ENCODE data around the gene ZFP36L1. TPM values are rescaled to one million over a fixed set of nuclear protein-coding genes. Genes with fewer than 3 reads are reported as not detected.

The ZFP36L1 gene
- total and polyA plus RNA-seq, 2 experiments from 2014 or later = 219 to 1,327 TPM

DNA sequence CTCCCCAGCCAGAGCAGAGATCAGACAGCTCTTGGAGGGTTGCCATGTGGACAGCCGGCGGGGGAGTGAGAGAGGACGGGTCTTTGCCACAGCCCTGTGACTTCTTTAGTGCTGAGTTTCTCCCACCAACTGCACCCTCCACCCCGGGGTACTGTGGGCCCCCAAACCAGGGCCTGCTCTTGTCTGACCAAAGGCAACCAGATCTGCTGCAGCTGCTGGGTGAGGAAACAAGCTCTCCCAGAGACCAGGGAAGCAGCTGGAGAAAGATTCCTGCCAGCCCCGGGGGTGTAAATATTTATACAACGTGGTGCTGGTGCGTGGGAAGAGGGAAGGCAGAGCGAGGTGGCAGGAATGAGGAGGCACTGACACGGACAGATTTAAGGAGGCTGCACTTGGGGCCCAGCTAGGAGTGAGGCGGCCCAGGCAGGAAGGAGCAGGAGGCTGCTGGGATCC is 14.3 kb upstream of the ZFP36L1 start:
- H3K27ac ChIP-seq = no peak overlapping the region
- peaks cover 3% of the 10 kb centered on the region for H3K4me1 ChIP-seq (ENCODE audit: low read depth)
- TF ChIP-seq, protein P1, sequence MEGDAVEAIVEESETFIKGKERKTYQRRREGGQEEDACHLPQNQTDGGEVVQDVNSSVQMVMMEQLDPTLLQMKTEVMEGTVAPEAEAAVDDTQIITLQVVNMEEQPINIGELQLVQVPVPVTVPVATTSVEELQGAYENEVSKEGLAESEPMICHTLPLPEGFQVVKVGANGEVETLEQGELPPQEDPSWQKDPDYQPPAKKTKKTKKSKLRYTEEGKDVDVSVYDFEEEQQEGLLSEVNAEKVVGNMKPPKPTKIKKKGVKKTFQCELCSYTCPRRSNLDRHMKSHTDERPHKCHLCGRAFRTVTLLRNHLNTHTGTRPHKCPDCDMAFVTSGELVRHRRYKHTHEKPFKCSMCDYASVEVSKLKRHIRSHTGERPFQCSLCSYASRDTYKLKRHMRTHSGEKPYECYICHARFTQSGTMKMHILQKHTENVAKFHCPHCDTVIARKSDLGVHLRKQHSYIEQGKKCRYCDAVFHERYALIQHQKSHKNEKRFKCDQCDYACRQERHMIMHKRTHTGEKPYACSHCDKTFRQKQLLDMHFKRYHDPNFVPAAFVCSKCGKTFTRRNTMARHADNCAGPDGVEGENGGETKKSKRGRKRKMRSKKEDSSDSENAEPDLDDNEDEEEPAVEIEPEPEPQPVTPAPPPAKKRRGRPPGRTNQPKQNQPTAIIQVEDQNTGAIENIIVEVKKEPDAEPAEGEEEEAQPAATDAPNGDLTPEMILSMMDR (IDR thresholded peaks at IDR 0.05; ENCODE audit: low read depth, low read length) = no peak
- DNase-seq (ENCODE audit: low read depth in 1 of 2, low spot score in 1 of 2) = peak in 1 of 2 donors; percentile 91
- no peaks in the 10 kb centered on the region for H3K36me3 ChIP-seq
- no peak overlapping the region for H3K4me3 ChIP-seq
- H3K27me3 ChIP-seq = no peaks in the 10 kb centered on the region
- no peaks in the 10 kb centered on the region for H3K9me3 ChIP-seq (ENCODE audit: low read depth)

DNA sequence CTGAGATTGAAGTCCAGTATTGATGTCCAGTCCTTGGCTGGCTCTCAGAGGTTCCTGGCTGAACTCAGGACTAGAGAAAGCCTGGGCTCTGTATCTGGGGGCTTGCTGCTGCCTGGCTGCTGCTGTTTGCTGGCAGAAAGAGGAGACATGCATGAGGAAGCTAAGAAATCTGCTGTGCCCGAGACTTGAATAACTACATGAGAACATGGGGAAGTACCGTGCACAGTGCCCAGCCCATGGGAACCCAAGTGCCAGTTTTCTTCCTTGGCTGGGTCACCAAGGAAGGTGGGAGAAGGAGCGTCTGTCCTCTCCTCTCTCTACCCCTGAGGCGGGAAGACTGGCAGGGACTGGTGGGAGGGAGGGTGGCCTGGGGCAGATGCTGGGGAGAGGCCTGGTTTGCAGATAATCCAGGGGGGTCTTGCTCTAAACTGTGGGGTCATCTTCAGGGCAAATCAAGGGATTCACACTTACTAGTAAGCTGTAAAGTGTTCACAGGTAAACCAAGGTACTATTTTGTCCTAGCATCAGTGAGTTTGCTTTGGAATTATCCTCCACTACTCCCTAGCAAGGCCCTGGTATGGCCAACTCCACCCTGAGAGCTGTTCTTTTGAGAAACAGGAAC is 13.8 kb upstream of the ZFP36L1 start:
- TF ChIP-seq, protein P1 (IDR thresholded peaks at IDR 0.05; ENCODE audit: low read depth, low read length) = no peak
- DNase-seq (ENCODE audit: low read depth in 1 of 2, low spot score in 1 of 2) = no peak
- Histone ChIP-seq H3K27ac (no peak overlapping the region), H3K9me3 (ENCODE audit: low read depth) (no peaks in the 10 kb centered on the region), H3K4me1 (ENCODE audit: low read depth) (peaks cover 3% of the 10 kb centered on the region), H3K36me3 (no peaks in the 10 kb centered on the region), H3K4me3 (no peak overlapping the region), H3K27me3 (no peaks in the 10 kb centered on the region)

DNA sequence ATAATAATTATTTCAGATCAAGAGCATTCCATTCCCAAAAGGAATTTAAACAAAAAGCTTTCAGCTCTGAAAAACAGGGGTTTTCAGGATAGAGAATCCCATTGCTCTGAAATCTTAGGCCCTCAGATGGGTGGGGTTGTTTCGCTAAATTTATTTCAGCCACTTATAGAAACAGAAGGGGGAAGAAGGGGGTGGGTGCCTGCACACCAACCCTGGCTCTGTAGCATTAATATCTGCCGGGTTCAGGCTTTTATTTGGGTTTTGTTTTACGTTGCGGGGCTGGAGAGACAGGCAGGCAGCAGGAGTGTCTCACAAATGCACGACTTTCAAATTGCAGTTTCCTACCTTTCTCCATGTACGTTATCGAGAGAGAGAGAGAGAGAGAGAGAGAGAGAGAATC is 12.5 kb upstream of the ZFP36L1 start:
- Histone ChIP-seq H3K27me3 (no peaks in the 10 kb centered on the region), H3K4me1 (ENCODE audit: low read depth) (peaks cover 3% of the 10 kb centered on the region), H3K4me3 (no peak overlapping the region), H3K9me3 (ENCODE audit: low read depth) (no peaks in the 10 kb centered on the region), H3K36me3 (no peaks in the 10 kb centered on the region), H3K27ac (no peak overlapping the region)
- TF ChIP-seq, protein P1 (IDR thresholded peaks at IDR 0.05; ENCODE audit: low read depth, low read length) = no peak
- no peak for DNase-seq (ENCODE audit: low read depth in 1 of 2, low spot score in 1 of 2)

DNA sequence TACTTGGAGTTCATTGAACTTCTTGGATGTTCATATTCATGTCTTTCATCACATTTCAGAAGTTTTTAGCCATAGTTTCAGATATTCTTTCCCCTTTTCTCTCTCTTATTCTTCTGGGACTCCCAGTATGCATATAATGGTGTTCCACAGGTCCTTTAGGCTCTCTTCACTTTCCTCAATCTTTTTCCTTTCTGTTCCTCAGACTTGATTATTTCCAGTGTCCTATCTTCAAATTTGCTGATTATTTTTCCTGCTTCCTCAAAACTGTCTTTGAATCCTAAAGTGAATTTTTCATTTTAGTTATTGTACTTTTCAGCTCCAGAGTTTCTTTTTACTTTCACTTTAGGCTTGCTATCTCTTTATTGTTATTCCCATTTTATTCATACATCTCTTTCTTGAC is 8.8 kb upstream of the ZFP36L1 start:
- Histone ChIP-seq H3K27ac (no peak overlapping the region), H3K4me3 (no peak overlapping the region), H3K27me3 (no peaks in the 10 kb centered on the region), H3K36me3 (no peaks in the 10 kb centered on the region), H3K4me1 (ENCODE audit: low read depth) (peaks cover 14% of the 10 kb centered on the region), H3K9me3 (ENCODE audit: low read depth) (no peaks in the 10 kb centered on the region)
- no peak for DNase-seq (ENCODE audit: low read depth in 1 of 2, low spot score in 1 of 2)
- TF ChIP-seq, protein P1 (IDR thresholded peaks at IDR 0.05; ENCODE audit: low read depth, low read length) = no peak

DNA sequence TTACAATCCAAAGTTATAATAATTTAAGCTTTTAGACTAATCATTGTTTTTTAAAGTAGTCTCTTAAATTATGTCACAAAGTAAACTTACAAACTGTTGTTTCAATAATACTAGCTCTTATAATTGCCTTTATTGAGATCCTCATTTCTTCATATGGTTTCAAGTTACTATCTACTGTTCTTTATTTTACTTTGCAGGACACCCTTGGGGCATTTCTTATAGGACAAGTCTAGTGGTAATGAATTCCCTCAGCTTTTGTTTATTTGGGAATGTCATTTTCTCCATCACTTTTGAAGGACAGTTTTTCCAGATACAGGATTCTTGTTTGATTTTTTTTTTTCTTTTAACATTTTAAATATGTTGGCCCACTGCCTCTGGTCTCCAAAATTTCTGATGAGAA is 8.1 kb upstream of the ZFP36L1 start:
- Histone ChIP-seq H3K36me3 (no peaks in the 10 kb centered on the region), H3K4me3 (no peak overlapping the region), H3K27ac (no peak overlapping the region), H3K9me3 (ENCODE audit: low read depth) (no peaks in the 10 kb centered on the region), H3K27me3 (no peaks in the 10 kb centered on the region), H3K4me1 (ENCODE audit: low read depth) (peaks cover 19% of the 10 kb centered on the region)
- TF ChIP-seq, protein P1 (IDR thresholded peaks at IDR 0.05; ENCODE audit: low read depth, low read length) = no peak
- DNase-seq (ENCODE audit: low read depth in 1 of 2, low spot score in 1 of 2) = no peak
